Keratinocyte (primary cell): ENCODE results near the gene ARHGAP31. TPM values are rescaled to one million over a fixed set of nuclear protein-coding genes. Genes with fewer than 3 reads are reported as not detected.

ENCODE experiments used
- DNase-seq: peaks from one replicate; pipeline ENCODE4 v3.0.0-alpha.2; 2011; ENCODE audit warnings: low read depth, missing footprints, low spot score
- FAIRE-seq: peaks from 2 replicates; lab custom pipeline; 2011; peaks lifted over from hg19 to GRCh38; lab: Jason Lieb, UNC
- H2AFZ ChIP-seq: 2 replicates; pipeline ENCODE4 v1.6.0; 2012; ENCODE audit warnings: low read length, control low read depth, inconsistent platforms; ENCODE audit not compliant: control insufficient read depth
- H3K27ac ChIP-seq: 2 replicates; pipeline ENCODE4 v1.5.1; 2011; ENCODE audit warnings: low read length; ENCODE audit not compliant: control insufficient read depth, insufficient read depth
- H3K27me3 ChIP-seq: 3 replicates; pipeline ENCODE4 v1.6.0; 2011; ENCODE audit warnings: low read length; ENCODE audit not compliant: control insufficient read depth, insufficient read depth; ENCODE audit errors: extremely low read depth
- H3K36me3 ChIP-seq, 2 experiments: 2 replicates in 1 of 2; 3 replicates in 1 of 2; pipeline ENCODE4 v1.5.1; 2011; ENCODE audit warnings: low read length in 2 of 2, mild to moderate bottlenecking in 1 of 2; ENCODE audit not compliant: control insufficient read depth in 2 of 2, insufficient read depth in 2 of 2; ENCODE audit errors: extremely low read depth in 1 of 2
- H3K4me1 ChIP-seq: 3 replicates; pipeline ENCODE4 v1.5.1; 2011; ENCODE audit warnings: low read length; ENCODE audit not compliant: control insufficient read depth, insufficient read depth; ENCODE audit errors: extremely low read depth
- H3K4me2 ChIP-seq: 3 replicates; pipeline ENCODE4 v1.6.0; 2011; ENCODE audit warnings: low read depth, low read length; ENCODE audit not compliant: control insufficient read depth, insufficient read depth; ENCODE audit errors: extremely low read depth
- H3K4me3 ChIP-seq, 3 experiments: fragments of 200-600 bp in 1 of 3; sonication (generic) in 1 of 3; 2 replicates in 2 of 3; 3 replicates in 1 of 3; pipeline ENCODE4 v1.5.1; 2011 to 2016; ENCODE audit warnings: low read length in 3 of 3, mild to moderate bottlenecking in 3 of 3, control low read depth in 2 of 3, inconsistent platforms in 1 of 3, low read depth in 1 of 3, mixed read lengths in 1 of 3, mixed run types in 1 of 3, moderate library complexity in 1 of 3; ENCODE audit not compliant: control insufficient read depth in 2 of 3, insufficient read depth in 2 of 3; ENCODE audit errors: extremely low read depth in 1 of 3
- H3K79me2 ChIP-seq: 2 replicates; pipeline ENCODE4 v1.6.0; 2012; ENCODE audit warnings: low read length; ENCODE audit not compliant: control insufficient read depth, insufficient read depth
- H3K9ac ChIP-seq: 3 replicates; pipeline ENCODE4 v1.6.0; 2011; ENCODE audit warnings: low read length; ENCODE audit not compliant: control insufficient read depth, insufficient read depth; ENCODE audit errors: extremely low read depth
- H3K9me1 ChIP-seq: 3 replicates; pipeline ENCODE4 v1.6.0; 2011; ENCODE audit warnings: low read length; ENCODE audit not compliant: control insufficient read depth, insufficient read depth; ENCODE audit errors: extremely low read depth
- H3K9me3 ChIP-seq: 2 replicates; pipeline ENCODE4 v1.5.1; 2012; ENCODE audit warnings: low read depth, low read length; ENCODE audit not compliant: control insufficient read depth
- H4K20me1 ChIP-seq: 3 replicates; pipeline ENCODE4 v1.6.0; 2011; ENCODE audit warnings: low read length; ENCODE audit not compliant: control insufficient read depth, insufficient read depth; ENCODE audit errors: extremely low read depth
- CTCF ChIP-seq, 3 experiments: IDR thresholded peaks in 1 of 3; conservative IDR thresholded peaks in 1 of 3; optimal IDR thresholded peaks in 1 of 3; 2 replicates in 2 of 3; 3 replicates in 1 of 3; pipeline versions ENCODE3 to v1.5.1; 2011; ENCODE audit warnings: low read length in 3 of 3, mild to moderate bottlenecking in 3 of 3, moderate library complexity in 2 of 3, control low read depth in 1 of 3, inconsistent platforms in 1 of 3; ENCODE audit not compliant: insufficient read depth in 2 of 3; ENCODE audit errors: extremely low read depth in 1 of 3
- EZH2 ChIP-seq: IDR thresholded peaks from one replicate; pipeline ENCODE4 v1.6.1; 2012; ENCODE audit warnings: inconsistent platforms, mild to moderate bottlenecking, low read length, moderate library complexity
- dilution Hi-C: fragments of 300-500 bp; cut with MboI; formaldehyde crosslinking; loops from one replicate; pipeline ENCODE4 v1.7.0; 2020; ENCODE audit warnings: low sequenced_read_pairs; ENCODE audit not compliant: extremely low pct_ligation_motif_present
- polyA plus RNA-seq, 5 experiments: library from polyadenylated mRNA; depleted of rRNA in 3 of 5; stranded (reverse) in 3 of 5; stranded (forward) in 1 of 5; unstranded in 1 of 5; fragments of >200 nt; gene quantifications; 1 replicate in 1 of 5; 2 replicates in 3 of 5; 3 replicates in 1 of 5; pipeline versions ENCODE4 v1.2.1 to v1.2.3, GENCODE V29; 2011 to 2012; ENCODE audit warnings: missing spikeins in 2 of 5, low read depth in 1 of 5, low replicate concordance in 1 of 5

Gene ARHGAP31
- polyA plus RNA-seq, 1 donor (not counting 4 experiments of a cell fraction or from before 2014, with no cell fraction given) = 3.0 TPM

- DNase-seq (no peak), FAIRE-seq (no peak)
- H3K4me3 ChIP-seq = peak overlapping the region in 1 of 3 experiments; percentile 83
- no peak overlapping the region for H3K27ac ChIP-seq
- no peaks in the 10 kb centered on the region for H3K27me3 ChIP-seq
- H3K9me1 ChIP-seq = no peaks in the 10 kb centered on the region
- no peaks in the 10 kb centered on the region for H3K9me3 ChIP-seq
- H3K36me3 ChIP-seq = no peaks in the 10 kb centered on the region
- no peak for TF ChIP-seq CTCF (optimal IDR thresholded peaks at IDR 0.05 in 1 of 3, IDR thresholded peaks at IDR 0.05 in 1 of 3, conservative IDR thresholded peaks at IDR 0.05 in 1 of 3; ENCODE audit: extremely low read depth in 1 of 3, insufficient read depth in 2 of 3, low read length in 3 of 3)
- no peak for TF ChIP-seq EZH2
- H3K79me2 ChIP-seq = no peaks in the 10 kb centered on the region
- dilution Hi-C loops = no loop called here
- no peak overlapping the region for H3K9ac ChIP-seq
- peak overlapping the region; percentile 49 for H3K4me2 ChIP-seq
- peak overlapping the region; percentile 3 for H2AFZ ChIP-seq
- no peaks in the 10 kb centered on the region for H4K20me1 ChIP-seq
- peaks cover 10% of the 10 kb centered on the region for H3K4me1 ChIP-seq
These were observed 1.9 kb downstream of the ARHGAP31 start for GRCh38 chr3:119295816-119296726.

- DNase-seq (no peak), FAIRE-seq (no peak)
- Histone ChIP-seq H3K27ac (no peak overlapping the region), H3K9me3 (no peaks in the 10 kb centered on the region), H3K4me1 (peaks cover 10% of the 10 kb centered on the region), H3K9me1 (no peaks in the 10 kb centered on the region), H3K4me3 (no peak overlapping the region), H4K20me1 (no peaks in the 10 kb centered on the region), H3K4me2 (no peak overlapping the region), H2AFZ (no peak overlapping the region), H3K79me2 (no peaks in the 10 kb centered on the region), H3K9ac (no peak overlapping the region), H3K36me3 (no peaks in the 10 kb centered on the region), H3K27me3 (no peaks in the 10 kb centered on the region)
- dilution Hi-C loops = no loop called here
- no peak for TF ChIP-seq EZH2
- no peak for TF ChIP-seq CTCF (optimal IDR thresholded peaks at IDR 0.05 in 1 of 3, IDR thresholded peaks at IDR 0.05 in 1 of 3, conservative IDR thresholded peaks at IDR 0.05 in 1 of 3; ENCODE audit: extremely low read depth in 1 of 3, insufficient read depth in 2 of 3, low read length in 3 of 3)
These were observed 2.5 kb downstream of the ARHGAP31 start for GRCh38 chr3:119296727-119297122.
